Measurements from ENCODE around the gene MT1F. TPM values are rescaled to one million over a fixed set of nuclear protein-coding genes. Genes with fewer than 3 reads are reported as not detected.

The MT1F gene
- total and polyA plus RNA-seq, 10 of the 15 experiments (the other 5 are each of a cell fraction or from before 2014, with no cell fraction given): 0.28 to 2.5 (median 1.1) TPM; not detected in 1

DNA sequence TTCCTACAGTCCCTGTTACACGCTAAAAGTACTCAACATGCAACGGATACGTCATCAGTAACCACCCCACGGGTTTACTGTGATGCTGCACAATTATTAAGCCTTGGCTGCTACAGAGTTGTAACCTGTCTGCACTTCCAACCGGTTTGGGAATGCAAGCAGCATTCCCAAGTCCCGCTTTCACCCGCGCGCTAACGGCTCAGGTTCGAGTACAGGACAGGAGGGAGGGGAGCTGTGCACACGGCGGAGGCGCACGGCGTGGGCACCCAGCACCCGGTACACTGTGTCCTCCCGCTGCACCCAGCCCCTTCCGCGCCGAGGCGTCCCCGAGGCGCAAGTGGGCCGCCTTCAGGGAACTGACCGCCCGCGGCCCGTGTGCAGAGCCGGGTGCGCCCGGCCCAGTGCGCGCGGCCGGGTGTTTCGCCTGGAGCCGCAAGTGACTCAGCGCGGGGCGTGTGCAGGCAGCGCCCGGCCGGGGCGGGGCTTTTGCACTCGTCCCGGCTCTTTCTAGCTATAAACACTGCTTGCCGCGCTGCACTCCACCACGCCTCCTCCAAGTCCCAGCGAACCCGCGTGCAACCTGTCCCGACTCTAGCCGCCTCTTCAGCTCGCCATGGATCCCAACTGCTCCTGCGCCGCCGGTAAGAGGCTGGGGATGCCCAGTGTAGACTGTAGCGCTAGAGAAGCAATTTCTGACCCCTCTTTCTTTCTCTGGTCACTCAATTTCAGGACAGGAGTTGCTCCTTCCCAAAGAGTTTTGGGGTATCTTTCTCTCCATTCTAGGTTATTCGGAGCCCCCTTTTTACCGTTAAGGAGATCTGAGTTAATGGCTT is 49.5 kb upstream of the MT1F start, which contains the start of gene MT2A (continued):
- TF ChIP-seq, protein P1, sequence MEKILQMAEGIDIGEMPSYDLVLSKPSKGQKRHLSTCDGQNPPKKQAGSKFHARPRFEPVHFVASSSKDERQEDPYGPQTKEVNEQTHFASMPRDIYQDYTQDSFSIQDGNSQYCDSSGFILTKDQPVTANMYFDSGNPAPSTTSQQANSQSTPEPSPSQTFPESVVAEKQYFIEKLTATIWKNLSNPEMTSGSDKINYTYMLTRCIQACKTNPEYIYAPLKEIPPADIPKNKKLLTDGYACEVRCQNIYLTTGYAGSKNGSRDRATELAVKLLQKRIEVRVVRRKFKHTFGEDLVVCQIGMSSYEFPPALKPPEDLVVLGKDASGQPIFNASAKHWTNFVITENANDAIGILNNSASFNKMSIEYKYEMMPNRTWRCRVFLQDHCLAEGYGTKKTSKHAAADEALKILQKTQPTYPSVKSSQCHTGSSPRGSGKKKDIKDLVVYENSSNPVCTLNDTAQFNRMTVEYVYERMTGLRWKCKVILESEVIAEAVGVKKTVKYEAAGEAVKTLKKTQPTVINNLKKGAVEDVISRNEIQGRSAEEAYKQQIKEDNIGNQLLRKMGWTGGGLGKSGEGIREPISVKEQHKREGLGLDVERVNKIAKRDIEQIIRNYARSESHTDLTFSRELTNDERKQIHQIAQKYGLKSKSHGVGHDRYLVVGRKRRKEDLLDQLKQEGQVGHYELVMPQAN (conservative IDR thresholded peaks at IDR 0.05): peak; percentile 33; the same call in 1 of the 2 replicates
- TF ChIP-seq POLR2AphosphoS2 (IDR thresholded peaks at IDR 0.05; ENCODE audit: low read depth, low read length) (no peak), RUNX3 (IDR thresholded peaks at IDR 0.05; ENCODE audit: low read length) (peak; percentile 46; the same call in 1 of the 2 replicates), FOXK2 (IDR thresholded peaks at IDR 0.05) (peak; percentile 28; the same call in 1 of the 2 replicates), POLR2A (IDR thresholded peaks at IDR 0.05; ENCODE audit: low read depth, low read length) (peak; percentile 67), KAT2A (conservative IDR thresholded peaks at IDR 0.05; ENCODE audit: control insufficient read depth, low read depth, low read length) (no peak), NFYA (IDR thresholded peaks at IDR 0.05; ENCODE audit: borderline replicate concordance, low read depth, low read length) (no peak), CHD2 (IDR thresholded peaks at IDR 0.05; ENCODE audit: borderline replicate concordance, low read depth, low read length) (no peak), CBX3 (IDR thresholded peaks at IDR 0.05; ENCODE audit: borderline replicate concordance, low read depth) (no peak), RB1 (IDR thresholded peaks at IDR 0.05; ENCODE audit: borderline replicate concordance) (peak; percentile 60), SIN3A (IDR thresholded peaks at IDR 0.05; ENCODE audit: low read depth, low read length) (peak; percentile 56), ZSCAN29 (IDR thresholded peaks at IDR 0.05) (no peak), EED (IDR thresholded peaks at IDR 0.05; ENCODE audit: low read depth) (0 out of 2 replicates have a peak, but pooled peaks have one; percentile 11), EP300 (IDR thresholded peaks at IDR 0.05; ENCODE audit: borderline replicate concordance in 1 of 2, control insufficient read depth in 1 of 2, low read depth in 2 of 2, low read length in 2 of 2) (no peak), WRNIP1 (IDR thresholded peaks at IDR 0.05; ENCODE audit: borderline replicate concordance, low read depth, low read length) (no peak), MTA3 (IDR thresholded peaks at IDR 0.05; ENCODE audit: borderline replicate concordance, low read length) (no peak), RBBP5 (conservative IDR thresholded peaks at IDR 0.05) (no peak), ESRRA (IDR thresholded peaks at IDR 0.05; ENCODE audit: low read length) (peak; percentile 67; the same call in 1 of the 2 replicates)
- TF ChIP-seq, protein P2, sequence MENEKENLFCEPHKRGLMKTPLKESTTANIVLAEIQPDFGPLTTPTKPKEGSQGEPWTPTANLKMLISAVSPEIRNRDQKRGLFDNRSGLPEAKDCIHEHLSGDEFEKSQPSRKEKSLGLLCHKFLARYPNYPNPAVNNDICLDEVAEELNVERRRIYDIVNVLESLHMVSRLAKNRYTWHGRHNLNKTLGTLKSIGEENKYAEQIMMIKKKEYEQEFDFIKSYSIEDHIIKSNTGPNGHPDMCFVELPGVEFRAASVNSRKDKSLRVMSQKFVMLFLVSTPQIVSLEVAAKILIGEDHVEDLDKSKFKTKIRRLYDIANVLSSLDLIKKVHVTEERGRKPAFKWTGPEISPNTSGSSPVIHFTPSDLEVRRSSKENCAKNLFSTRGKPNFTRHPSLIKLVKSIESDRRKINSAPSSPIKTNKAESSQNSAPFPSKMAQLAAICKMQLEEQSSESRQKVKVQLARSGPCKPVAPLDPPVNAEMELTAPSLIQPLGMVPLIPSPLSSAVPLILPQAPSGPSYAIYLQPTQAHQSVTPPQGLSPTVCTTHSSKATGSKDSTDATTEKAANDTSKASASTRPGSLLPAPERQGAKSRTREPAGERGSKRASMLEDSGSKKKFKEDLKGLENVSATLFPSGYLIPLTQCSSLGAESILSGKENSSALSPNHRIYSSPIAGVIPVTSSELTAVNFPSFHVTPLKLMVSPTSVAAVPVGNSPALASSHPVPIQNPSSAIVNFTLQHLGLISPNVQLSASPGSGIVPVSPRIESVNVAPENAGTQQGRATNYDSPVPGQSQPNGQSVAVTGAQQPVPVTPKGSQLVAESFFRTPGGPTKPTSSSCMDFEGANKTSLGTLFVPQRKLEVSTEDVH (IDR thresholded peaks at IDR 0.05; ENCODE audit: low read depth, partially characterized antibody): no peak
- TF ChIP-seq, protein P3, sequence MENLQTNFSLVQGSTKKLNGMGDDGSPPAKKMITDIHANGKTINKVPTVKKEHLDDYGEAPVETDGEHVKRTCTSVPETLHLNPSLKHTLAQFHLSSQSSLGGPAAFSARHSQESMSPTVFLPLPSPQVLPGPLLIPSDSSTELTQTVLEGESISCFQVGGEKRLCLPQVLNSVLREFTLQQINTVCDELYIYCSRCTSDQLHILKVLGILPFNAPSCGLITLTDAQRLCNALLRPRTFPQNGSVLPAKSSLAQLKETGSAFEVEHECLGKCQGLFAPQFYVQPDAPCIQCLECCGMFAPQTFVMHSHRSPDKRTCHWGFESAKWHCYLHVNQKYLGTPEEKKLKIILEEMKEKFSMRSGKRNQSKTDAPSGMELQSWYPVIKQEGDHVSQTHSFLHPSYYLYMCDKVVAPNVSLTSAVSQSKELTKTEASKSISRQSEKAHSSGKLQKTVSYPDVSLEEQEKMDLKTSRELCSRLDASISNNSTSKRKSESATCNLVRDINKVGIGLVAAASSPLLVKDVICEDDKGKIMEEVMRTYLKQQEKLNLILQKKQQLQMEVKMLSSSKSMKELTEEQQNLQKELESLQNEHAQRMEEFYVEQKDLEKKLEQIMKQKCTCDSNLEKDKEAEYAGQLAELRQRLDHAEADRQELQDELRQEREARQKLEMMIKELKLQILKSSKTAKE (IDR thresholded peaks at IDR 0.05; ENCODE audit: low read depth, poor library complexity, severe bottlenecking): no peak
- TF ChIP-seq, protein P4, sequence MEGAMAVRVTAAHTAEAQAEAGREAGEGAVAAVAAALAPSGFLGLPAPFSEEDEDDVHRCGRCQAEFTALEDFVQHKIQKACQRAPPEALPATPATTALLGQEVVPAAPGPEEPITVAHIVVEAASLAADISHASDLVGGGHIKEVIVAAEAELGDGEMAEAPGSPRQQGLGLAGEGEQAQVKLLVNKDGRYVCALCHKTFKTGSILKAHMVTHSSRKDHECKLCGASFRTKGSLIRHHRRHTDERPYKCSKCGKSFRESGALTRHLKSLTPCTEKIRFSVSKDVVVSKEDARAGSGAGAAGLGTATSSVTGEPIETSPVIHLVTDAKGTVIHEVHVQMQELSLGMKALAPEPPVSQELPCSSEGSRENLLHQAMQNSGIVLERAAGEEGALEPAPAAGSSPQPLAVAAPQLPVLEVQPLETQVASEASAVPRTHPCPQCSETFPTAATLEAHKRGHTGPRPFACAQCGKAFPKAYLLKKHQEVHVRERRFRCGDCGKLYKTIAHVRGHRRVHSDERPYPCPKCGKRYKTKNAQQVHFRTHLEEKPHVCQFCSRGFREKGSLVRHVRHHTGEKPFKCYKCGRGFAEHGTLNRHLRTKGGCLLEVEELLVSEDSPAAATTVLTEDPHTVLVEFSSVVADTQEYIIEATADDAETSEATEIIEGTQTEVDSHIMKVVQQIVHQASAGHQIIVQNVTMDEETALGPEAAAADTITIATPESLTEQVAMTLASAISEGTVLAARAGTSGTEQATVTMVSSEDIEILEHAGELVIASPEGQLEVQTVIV (IDR thresholded peaks at IDR 0.05; ENCODE audit: borderline replicate concordance, partially characterized antibody): no peak

Data from GM12878 (cell line).